GM18499 (cell line): Measurements from ENCODE around the gene MBD3L2B.

ENCODE experiments used
- ATAC-seq: cut with Tn5 transposase; IDR thresholded peaks from one replicate; pipeline ENCODE4 v1.9.1; 2021; ENCODE audit warnings: moderate number of reproducible peaks; ENCODE audit not compliant: insufficient read depth, unreplicated experiment

MBD3L2B gene

GRCh38 chr19:7018828-7019227 lies 2.4 kb downstream of the MBD3L2B start:
- ATAC-seq, result no peak

GRCh38 chr19:7013678-7014077 lies 7.6 kb downstream of the MBD3L2B start:
- ATAC-seq, result no peak

- no peak for ATAC-seq
Measured at GRCh38 chr19:7010722-7011593, 10.3 kb downstream of the MBD3L2B start.

- no peak for ATAC-seq
Measured at GRCh38 chr19:7007859-7008258, 13.4 kb downstream of the MBD3L2B start.

- ATAC-seq, result no peak
Measured at GRCh38 chr19:7006135-7006704, 15.0 kb downstream of the MBD3L2B start.

GRCh38 chr19:7004313-7004931 lies 16.8 kb downstream of the MBD3L2B start:
- ATAC-seq, result no peak

- no peak for ATAC-seq
Measured at GRCh38 chr19:7000816-7001215, 20.4 kb downstream of the MBD3L2B start.

- no peak for ATAC-seq
Measured at GRCh38 chr19:7000333-7000732, 20.9 kb downstream of the MBD3L2B start.

- ATAC-seq, result no peak
Measured at GRCh38 chr19:6999933-7000332, 21.3 kb downstream of the MBD3L2B start.

- no peak for ATAC-seq
Measured at GRCh38 chr19:6997679-6998445, 23.4 kb downstream of the MBD3L2B start.

- ATAC-seq, result no peak
Measured at GRCh38 chr19:6996810-6997209, 24.4 kb downstream of the MBD3L2B start.

- ATAC-seq, result no peak
Measured at GRCh38 chr19:6995054-6995453, 26.2 kb downstream of the MBD3L2B start.

- ATAC-seq, result no peak
Measured at GRCh38 chr19:6988257-6988656, 33.0 kb downstream of the MBD3L2B start.

- ATAC-seq, result no peak
Measured at GRCh38 chr19:6987850-6988249, 33.4 kb downstream of the MBD3L2B start.

- ATAC-seq, result no peak
Measured at GRCh38 chr19:6983448-6983847, 37.8 kb downstream of the MBD3L2B start.

- ATAC-seq, result no peak
Measured at GRCh38 chr19:6979399-6979798, 41.8 kb downstream of the MBD3L2B start.

GRCh38 chr19:6976197-6976596 lies 45.0 kb downstream of the MBD3L2B start:
- ATAC-seq, result no peak

GRCh38 chr19:6971366-6971765 lies 49.9 kb downstream of the MBD3L2B start:
- no peak for ATAC-seq

GRCh38 chr19:6970443-6970842 lies 50.8 kb downstream of the MBD3L2B start:
- ATAC-seq, result no peak

GRCh38 chr19:6970021-6970420 lies 51.2 kb downstream of the MBD3L2B start:
- ATAC-seq, result no peak

GRCh38 chr19:6969490-6969889 lies 51.7 kb downstream of the MBD3L2B start:
- no peak for ATAC-seq
